Hematopoietic multipotent progenitor cell treated with erythropoietin and hydrocortisone succinate and interleukin-3 and kit ligand, for 8 days (in vitro differentiated cells): Measurements from ENCODE around the gene FCRL5.

ENCODE experiments used
- DNase-seq: peaks from one replicate; pipeline ENCODE4 v3.0.0-alpha.2; 2015

FCRL5 gene

DNA sequence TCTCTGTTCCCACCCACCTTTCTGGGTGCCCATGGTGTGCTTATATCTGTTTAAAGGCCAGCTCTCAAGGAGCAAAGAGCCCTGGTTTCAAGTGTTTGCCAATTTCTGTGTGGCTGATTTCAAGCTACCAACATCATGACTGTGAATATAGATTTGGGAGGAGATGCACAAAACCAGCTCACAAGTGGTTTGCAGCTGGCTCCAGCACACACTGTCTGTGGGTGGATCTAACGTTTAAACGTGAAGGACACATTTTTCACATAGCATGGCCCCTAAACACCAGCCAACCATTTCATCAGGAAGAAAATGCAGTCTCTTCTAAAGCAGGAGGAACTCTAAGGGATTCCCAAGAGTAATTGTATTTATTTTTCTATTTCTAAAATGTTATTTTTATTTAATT is 65.2 kb downstream of the FCRL5 start:
- DNase-seq, result peak; percentile 89

DNA sequence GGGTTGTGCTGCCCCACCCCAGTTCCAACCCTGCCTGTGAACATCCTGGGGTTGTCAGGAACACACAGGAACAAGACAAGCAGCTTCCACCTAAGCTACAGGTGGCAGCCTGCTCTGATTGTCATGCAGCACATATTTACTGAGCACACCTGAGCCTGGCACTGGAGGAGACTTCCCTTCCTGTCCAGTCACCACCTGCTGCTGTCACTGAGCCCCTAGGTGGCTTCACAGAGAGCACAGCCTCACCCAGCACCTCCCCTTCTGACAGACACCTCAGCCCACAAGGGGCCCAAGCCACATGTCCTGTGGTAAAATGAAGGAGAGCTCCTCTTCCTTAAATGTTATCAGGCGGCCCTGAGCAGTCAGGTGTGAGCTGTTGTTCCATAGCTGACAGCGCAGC is 65.9 kb downstream of the FCRL5 start:
- DNase-seq, result peak; percentile 18

DNA sequence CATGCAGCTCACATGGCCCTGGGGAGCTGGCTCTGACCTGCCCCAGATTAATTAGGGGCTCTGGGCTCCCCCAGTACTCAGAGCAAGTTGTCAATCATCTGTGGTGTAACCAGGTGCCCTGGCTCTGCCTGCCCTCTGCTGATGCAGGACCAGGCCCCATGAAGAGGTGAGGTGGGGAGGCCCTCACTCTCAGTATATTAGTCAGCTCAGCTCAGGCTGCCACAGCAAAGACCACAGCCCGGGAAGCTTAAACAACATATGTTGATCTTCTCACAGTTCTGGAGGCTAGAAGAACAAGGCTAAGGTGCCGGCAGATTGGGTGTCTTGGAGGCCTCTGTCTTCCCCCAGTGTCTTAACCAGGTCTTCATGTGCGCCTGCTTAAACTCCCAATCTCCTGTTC is 66.5 kb downstream of the FCRL5 start:
- no peak for DNase-seq

DNA sequence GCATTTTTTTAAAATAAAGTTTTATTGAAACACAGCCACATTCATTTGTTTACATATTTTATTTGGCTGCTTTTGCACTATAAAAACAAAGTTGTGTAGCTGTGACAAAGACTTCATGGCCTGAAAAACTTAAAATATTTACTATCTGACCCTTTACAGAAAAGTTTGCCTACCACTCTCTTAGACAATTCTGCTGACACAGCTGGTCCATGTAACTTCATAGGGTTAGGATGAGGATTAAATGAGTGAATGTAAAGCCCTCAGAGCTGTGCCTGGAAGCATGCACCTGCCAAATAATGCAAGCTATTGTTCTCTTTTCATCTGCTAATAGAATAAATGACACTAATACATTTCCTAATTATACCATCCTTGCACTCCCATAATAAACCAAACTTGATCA is 67.7 kb downstream of the FCRL5 start:
- no peak for DNase-seq

DNA sequence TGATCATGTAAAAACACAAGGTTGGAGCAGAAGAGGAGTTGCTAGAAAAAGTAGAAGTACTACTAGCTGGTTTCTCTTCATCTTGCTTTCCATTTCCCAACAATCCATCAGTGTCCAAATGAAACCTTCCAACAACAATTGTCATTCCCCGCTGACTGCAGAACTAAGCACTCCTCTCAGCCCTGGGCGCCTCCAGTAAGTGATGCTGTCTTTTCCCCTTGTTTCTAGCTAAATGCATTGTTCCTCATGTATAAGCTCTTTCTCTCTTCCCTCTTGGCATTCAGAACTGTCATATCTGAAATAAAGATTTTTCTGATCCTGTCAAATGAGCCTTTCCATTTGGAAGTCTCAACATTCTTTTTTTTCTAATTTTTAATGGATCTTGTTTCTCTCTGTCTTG is 68.7 kb downstream of the FCRL5 start:
- no peak for DNase-seq

DNA sequence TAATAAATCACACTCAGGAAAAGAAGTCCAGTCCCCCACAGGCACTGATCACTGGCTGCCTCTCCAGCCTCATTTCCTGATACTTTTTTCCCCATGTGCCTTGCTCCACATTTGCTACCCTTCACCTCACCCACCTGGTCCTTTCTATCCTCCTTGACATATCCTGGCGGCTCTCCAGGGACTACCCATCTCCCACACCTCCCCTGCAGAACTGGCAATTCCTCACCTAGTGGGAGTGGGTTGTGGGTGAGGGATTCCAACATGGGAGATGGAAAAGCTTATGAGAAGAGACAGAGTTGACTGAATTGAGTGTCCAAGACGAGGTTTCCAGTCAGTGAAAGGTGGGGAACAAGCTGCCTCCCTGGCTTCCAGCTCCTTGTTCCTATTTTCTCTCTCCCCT is 69.6 kb downstream of the FCRL5 start:
- no peak for DNase-seq

DNA sequence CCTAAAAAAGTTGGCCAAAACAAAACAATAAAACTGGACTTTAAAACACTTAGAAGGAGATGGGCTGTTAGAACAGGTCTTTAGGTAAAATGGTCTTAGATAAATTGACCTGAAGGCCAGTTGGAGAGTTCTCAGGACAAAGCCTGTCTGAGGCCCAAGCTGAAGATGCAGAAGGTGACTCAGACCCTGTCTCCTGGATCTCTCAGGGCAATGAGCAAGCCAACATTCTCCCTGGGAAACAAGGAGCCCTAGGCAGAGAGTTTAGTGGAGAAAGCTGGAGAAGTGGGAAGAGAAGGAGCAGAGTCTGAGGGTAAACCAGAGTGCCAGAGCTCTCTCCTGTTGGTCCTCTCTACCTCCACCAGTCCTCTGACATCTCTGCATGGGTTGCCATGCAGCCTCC is 70.1 kb downstream of the FCRL5 start:
- no peak for DNase-seq

DNA sequence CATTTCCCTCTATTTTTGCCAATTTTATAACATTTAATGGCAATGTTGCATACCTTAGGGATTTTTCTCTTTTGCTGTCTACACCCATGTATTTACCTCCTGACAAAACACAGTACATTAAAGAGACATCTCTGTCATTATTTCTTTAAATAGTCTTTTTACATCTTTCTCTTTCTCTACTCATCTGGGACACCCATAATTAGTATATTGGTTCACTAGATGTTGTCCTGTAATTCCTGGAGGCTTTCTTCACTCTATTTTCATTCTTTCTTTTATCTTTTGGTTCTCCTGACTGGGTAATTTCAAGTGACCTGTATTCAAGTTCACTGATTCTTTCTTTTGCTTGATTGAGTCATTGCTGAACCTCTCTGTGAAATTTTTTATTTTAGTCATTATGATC is 74.3 kb downstream of the FCRL5 start:
- DNase-seq, result no peak

DNA sequence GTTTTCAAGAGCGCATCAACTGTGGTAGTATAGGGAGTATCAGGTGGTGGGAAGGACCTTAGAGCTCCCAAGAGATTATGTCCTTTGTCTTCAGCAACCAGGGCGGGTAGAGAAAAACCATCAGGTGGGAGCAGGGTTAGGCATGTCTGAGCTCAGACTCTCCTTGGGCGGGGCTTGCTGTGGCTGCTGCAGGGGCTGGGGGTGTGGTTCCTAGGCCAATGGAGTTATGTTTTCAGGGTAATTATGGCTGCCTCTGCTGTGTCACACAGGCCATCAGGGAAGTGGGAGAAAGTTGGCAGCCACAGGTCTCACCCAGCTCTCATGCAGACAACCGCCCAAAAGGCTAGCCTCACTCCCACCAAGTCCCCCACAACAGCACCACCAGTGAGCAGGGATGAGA is 74.9 kb downstream of the FCRL5 start:
- DNase-seq, result peak; percentile 16

DNA sequence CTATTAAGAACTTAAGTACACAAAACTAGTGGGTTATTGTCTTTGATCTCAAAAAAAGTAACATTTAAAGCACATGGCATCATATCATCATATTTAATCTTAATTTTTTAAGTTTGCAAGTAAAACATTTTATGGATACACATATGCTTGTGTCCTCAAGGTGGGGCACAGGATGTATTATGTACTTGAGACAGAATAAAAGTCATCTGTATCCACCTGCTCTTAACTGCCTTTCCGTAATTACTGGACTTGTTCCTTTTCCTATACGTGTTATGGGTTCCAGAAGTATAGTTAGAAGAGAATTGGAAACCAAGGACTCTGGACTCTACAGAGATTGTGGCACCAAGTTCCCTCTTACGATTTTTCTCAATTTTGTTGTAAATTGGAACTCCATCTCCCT is 79.4 kb downstream of the FCRL5 start:
- DNase-seq, result no peak

DNA sequence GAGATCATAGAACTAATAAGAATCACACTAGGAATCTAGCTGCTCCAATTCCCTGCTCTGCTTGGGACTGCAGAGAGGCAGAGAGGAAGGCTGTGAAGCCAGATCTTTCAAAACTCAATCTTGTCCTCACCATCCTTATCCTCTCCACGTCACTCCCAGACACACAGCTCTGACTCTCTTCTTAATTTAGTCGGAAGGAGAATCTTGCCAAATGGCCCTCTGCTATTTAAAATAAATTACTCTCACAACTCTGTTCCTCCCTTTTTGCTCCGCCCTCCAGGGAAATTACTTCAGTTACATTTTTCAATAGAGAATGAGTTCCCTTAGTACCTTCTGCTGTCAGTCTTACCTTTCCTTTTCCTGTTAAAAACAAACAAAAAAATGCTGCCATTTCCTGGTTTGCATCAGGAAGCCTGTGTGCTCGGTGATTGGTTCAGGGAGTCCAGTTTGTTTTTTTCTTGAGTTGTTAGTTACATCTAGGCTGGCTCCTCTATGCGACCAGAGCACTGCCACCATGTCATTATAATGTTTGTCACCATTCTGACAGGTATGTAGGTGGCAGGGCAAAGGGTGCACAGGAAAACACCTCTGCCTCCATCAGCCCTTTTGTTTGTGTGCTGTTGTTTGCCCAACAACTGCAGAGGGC is 80.1 kb downstream of the FCRL5 start:
- no peak for DNase-seq

DNA sequence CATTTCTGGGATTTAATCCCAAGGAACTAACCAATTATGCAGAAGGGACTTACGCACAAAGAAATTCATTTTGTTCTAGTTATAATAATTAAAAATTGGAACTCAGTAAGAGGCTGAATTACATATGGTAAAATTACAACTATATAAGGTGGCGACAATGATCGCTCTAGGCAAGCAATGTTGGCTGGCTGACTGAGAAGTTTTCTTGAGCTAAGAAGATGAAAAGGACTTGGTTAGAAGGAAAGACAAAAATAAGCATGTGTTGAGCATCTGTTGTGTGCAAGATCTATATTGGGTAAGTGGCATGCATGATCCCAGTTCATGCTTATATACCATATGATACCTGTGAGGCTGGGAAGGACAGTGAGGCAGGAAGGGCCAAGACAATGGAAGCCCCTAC is 80.8 kb downstream of the FCRL5 start:
- DNase-seq, result no peak

DNA sequence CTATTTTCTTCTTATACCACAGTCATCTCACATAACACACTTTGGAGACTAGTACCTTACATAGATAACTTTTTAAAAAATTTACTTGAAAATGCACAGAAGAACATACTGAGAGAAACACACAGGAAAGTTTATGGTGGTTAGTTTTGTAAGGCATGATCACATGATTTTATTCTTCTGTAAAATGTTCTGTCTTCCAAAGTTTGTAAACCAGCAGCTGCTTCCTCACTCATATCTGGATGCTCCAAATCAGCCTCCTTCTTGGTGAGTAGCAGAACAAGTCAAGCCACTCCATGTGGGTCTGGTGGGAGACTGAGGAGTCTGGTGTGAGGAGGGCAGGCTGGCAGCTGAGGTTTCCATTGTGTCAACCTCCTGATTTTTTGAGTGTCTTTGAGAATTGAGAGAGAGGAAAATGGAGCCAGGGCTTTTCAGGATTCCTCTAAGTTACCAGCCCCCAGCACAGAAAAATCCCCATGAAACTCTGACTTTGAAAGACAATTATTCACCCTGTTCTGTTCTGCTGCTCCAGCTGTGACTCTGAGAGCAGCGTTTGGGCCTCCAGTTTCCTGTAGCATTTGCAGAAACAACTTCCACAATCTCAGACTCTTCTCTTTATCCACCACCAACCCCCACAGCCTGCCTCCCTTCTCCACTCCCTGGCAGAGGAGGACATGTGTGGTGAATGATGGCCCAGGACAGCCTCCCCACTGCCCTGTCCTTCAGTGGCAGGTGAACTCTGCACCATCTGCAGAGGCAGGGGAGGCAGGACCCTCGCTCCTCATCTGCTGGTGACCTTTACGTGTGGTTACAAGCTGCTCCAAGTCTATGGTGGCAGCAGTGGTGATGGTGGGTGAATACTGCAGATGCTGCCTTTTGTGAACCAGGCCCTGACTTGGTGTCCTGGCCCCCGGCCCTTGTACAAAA is 82.3 kb downstream of the FCRL5 start:
- DNase-seq, result no peak

DNA sequence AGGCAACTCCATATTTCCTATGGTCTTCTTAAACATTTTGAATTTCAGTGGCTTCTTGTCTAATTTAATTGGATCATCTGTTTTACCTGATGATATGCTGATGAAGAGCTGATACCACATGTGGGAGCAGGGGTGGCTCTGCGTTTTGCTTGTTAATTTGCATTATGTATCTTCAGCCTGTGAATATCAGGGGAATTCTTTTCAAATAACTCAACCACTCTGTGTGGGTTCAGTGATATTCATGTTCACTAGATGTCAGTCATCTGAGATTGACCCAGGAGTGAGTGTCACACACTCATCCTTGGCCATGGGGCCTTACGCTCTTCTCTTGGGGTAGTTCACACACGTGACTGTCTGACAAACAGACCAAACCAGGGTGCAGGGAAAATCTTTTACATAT is 83.0 kb downstream of the FCRL5 start:
- DNase-seq, result no peak

DNA sequence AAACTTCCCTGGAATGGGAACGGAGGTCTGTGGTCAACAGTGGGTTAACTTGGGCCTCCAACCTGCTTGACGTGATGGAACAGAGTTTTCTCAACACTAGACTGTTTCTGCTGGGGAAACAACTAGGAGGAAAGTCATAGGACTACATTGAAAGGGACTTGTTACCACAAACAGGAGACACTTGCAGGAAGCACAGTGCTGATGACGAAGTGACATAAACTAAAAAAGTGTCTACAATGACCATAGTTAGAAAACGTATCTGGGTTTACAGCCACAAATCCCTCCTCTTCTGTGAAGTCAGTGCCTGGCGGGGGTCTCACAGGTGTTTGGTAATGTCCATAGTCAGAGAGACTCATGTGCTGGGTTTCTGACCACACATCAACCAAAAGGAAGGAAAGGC is 86.3 kb downstream of the FCRL5 start:
- no peak for DNase-seq
